ENCODE results near the gene PAX4.

PAX4 gene

DNA sequence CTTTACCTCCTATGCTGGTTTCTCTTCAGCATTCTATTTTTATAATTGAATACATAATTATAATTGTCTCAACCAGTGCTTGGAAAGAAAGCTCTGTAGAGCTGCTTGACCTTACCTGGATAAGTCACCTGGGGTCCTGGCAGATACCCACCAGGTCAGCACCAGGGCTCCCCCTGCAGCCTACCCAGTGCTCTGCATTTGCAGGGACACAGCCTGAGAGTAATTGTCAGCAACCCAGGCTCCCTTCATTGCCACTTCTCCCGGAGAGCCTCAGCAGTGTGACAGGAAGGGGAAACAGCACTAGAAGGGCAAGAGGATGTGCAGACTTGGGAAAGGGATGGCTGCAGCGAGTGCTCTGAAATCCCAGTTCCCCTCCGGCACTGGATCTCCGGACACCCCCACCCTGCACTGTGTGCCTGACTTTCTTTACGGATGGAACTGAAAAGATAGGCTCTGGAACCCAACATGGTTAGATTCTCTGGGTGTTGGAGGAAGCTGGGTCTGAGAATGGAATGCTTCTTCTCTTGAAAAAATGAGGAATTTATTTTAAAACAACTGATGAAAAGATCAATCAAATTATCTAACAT, 11.4 kb upstream of the PAX4 start:
- peak in 1 of 2 donors; percentile 19 for DNase-seq (ENCODE audit: low read depth in 2 of 2)

DNA sequence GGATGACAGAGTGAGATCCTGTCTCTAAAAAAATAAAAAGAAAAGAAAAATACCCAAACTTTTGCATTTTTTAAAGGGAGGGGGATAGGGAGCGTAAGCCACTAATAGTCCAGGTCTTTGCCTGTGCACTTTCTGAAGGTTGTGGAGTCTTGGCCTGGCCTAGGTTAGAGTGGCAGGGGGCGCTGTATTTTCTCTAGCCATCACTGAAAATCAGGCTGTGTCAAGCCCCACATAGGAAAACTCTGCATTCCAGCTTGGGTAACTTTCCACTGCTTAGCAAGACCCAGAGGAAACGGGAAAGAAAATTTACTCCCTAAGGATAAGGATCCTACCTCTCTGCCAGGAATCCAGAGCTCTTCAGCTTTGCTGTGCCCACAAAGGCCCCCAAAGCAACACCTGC, 10.5 kb upstream of the PAX4 start:
- no peak for DNase-seq (ENCODE audit: low read depth in 2 of 2)

DNA sequence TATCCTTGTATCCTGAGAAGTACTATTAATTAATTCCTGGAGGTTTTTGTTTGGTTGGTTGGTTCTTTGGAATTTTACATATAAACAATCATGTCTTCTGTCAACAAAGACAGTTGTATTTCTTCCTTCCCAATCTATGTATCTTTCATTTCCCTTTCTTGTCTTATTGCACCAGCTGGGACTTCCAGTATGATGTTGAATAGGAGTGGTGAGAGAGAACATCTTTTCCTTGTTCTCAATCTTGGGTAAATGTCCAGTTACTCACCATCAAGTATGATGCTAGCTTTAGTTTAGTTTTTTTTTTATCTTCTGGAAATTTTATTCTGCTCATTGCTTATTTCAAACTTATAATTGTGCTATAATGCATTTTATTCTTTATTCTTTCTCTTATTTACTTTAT, 7.4 kb upstream of the PAX4 start:
- DNase-seq (ENCODE audit: low read depth in 2 of 2): no peak

DNA sequence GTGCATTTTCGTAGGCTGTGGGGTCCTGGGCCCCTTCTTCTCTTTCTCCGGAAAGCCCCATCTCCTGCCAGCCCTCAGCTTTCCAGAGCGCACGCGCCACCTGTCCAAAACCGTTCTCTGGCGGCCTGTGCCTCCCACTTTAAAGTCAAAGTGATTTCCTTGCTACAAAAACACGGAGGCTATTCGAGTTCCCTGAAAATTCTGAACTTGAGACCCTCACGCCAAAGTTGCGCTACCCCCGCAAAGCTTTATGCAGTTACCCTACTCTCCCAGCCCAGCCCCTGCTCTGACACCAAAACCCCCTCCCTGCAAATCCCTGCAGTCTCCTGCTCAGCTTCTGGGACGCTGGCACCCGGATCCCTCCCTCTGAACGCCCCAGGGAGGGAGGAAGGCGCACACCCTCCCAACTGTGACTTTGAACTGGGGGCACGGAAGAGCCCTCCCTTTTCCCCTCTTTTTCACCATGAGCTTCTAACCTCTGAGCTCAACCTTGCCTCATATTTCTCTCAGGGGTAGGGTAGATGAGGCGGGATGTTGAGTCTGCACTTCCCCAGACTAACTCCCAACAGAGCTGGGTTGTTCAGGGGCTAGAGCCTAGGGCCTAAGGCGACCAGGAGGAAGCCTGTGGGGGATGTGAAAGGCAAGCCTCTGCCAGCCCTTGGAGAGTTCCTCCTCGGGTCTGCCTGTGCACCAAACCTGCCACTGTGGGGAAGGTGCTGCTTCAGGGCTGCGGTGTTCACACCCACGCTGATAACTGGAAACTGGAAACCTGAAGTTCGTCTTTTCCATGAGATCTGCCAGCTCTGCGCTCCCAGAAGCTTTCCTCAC, 2.7 kb upstream of the PAX4 start:
- DNase-seq (ENCODE audit: low read depth in 2 of 2): no peak

DNA sequence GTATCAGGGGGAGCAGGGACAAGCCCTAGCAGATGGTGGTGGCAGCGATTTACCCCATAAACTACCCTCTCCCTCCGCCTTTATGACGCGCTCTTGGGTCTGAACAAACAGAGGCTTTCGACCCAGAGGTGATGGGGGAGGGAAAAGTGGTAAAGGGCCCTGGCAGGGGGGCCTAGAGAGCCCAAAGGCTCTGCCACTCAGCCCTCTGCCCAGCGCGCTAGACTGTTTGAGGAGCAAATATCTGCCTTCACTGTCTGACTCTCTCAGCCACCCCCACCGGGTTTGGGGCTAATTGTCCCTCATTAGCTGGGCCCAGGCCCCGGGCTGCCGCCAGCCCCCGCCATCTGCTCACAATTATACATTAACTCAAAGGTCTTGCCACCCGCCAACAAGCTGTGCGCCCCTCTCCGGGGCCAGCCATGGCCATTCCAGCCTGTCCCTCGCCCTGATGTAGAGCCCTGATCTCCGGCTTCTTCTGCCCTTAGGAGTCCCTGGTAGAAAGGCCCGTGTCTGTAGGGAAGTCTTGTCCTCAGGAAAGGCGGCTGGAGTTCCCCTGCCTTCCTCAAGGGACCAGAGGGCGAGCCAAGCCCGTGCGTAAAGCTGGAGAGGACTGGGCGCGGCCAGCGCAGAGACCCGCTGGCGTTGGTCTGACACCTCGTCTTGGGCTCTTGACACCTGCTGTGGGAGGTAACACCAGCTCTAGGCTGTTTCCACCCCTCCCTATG, 1.9 kb upstream of the PAX4 start:
- no peak for DNase-seq (ENCODE audit: low read depth in 2 of 2)

DNA sequence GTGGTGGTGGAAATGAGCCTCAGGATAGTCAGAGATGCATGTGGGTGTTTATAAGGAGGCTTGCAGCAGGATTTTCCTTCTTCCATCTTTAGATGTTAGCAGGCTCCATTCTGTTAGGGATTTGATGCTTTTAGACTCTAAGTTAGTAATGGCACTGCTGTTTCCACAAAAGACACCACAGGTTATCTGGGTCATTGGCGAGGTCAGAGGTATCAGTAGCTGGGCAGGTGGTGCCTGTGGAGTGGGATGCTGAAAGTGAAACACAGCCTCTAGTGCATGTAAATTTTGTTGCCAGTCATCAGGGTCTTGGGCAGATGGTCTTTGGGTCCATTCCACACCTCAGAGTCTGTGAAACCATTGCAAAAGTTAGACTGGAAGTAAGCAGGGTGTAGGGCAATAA, 833 bp upstream of the PAX4 start:
- DNase-seq (ENCODE audit: low read depth in 2 of 2): no peak

DNA sequence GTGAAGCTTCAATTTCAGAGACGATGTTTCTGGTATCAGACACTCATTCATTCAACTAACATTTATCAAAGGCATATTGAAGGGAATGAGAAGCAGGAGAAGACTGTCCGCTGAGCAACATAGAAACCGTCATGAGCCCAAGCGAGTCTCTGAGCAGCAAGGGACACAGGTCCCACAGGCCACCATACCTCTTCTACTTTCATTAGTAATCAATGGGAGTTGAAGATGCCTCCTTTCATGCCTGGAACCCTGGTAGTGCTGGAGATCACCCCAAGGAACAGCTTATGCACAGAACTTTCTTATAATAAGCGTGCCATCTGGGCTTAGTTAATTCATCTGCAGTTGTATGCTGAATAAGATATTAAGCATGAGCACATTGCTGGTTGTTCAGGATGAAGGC, 1.2 kb downstream of the PAX4 start:
- DNase-seq (ENCODE audit: low read depth in 2 of 2): no peak

DNA sequence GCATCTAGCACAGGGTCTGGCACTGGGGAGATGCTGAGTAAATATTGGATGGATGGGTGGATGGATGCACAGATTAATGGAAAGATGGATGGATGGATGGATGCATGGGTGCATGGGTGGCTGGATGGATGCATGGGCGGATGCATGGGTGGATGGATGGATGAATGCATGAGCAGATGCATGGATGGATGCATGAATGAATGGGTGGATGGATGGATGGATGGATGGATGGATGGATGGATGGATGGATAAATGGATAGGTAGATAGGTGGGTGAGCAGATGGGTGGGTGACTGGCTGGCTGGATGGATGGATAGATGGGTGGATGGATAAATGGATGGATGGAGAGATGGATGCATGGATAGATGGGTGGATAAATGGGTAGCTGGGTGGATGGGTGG, 5.7 kb downstream of the PAX4 start:
- DNase-seq (ENCODE audit: low read depth in 2 of 2): no peak

DNA sequence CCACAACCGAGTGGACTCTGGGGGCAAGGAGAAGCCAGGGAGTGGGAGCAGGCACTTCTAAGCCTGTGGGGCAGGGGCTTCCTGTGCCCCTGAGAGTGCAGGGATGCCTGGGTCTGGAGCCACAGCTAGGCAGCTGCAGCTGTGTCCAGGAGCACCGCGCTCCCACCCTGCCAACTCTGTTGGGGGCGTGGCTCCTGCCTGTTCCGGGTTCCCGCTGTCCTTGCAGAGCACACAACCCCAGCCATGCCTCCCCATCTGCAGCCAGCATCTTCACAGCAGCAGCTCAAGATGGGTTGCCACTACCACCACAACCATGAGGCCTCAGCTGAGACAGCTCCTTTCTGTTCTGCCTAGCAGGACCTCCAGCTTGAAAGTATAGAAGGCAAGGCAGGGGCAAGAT, 8.6 kb downstream of the PAX4 start:
- no peak for DNase-seq (ENCODE audit: low read depth in 2 of 2)

DNA sequence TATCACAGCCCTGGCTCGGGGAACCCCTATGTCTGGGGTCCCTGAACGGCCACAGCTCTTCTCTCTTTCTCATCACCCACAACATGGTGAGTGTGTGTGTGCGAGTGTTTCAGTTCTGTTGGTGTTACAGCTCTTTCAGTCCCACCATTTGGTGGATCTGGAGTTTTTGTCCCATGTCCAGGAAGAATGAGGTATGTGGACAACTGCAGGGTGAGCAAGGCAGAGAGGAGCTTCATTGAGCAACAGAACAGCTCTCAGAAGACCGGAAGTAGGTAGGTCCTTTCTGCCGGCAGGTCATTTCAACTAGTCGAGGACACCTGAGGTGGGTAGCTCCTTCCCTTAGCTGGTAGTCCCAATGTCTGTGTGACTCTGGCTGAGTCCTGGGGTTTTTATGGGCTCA, 9.5 kb downstream of the PAX4 start:
- DNase-seq (ENCODE audit: low read depth in 2 of 2): no peak

DNA sequence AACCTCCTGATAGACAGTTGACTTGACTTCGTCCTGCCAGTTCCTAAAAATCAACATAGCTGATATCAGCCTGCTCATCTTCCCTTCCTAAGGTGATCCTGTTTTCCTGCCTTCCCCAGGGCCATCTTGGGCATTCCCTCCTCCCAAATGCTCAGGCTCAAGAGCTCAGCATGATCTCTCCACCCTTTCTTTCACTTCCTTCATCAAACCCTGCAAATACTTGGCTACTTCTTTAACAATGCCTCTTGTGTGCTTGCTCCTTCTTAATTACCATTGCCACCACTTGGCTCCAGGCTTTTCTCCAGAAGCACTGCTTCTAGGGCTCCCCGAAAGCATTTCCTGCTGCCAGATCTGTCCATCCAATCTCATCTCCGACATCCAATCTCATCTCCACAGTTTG, 17.1 kb downstream of the PAX4 start:
- DNase-seq (ENCODE audit: low read depth in 2 of 2): no peak

DNA sequence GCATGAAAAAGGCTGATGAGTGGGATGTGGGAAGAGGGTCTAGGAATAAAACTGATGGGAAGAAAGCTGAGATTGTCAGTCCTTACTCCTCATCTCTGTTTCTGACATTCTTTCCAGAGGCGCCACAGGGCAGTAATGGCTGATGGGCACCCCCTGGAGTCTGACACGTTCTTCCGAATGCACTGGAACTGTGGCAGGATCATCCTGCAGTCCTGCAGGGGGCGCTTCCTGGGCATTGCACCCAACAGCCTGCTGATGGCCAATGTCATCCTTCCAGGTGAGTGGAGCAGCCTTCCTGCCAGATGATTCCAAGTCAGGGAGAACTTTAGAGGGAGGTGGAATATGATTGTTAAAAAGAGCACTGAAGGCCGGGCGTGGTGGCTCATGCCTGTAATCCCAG, 19.6 kb downstream of the PAX4 start:
- DNase-seq (ENCODE audit: low read depth in 2 of 2): no peak

DNA sequence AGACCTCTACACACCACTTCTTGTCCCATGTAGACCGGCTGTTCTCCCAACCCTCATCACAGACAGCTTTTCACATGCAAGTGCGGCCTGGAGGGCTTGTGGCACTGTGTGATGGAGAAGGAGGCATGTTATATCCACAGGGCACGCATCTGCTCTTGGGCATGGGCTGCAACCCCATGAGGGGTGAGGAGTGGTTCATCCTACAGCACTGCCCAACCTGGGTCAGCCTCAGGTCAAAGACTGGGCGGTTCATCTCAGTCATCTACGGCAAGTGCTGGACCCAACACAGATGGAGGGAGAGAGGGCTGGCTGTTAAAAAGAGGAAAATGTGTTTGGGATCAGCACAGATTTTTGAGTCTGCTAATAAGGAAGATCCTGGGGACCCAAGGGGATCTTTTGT, 22.2 kb downstream of the PAX4 start:
- DNase-seq (ENCODE audit: low read depth in 2 of 2): no peak

DNA sequence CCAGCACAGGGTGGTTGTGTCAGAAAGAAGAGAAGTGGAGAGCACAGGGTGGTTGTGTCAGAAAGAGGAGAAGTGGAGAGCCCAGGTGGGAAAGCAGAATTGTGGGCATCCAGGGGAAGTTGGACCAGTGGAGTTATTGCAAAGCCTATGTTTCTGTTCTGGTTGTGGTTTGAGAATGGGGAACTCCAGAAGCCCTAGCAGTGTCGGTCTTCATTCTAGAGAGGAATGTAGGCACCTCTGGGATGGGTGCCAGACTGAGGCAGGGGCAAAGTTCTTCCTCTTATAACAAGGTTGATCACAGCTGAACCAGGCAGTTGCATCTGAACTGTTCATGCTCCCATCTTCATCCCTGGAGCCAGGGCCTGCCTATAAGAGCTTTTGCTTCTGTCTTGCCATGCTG, 23.5 kb downstream of the PAX4 start:
- no peak for DNase-seq (ENCODE audit: low read depth in 2 of 2)

DNA sequence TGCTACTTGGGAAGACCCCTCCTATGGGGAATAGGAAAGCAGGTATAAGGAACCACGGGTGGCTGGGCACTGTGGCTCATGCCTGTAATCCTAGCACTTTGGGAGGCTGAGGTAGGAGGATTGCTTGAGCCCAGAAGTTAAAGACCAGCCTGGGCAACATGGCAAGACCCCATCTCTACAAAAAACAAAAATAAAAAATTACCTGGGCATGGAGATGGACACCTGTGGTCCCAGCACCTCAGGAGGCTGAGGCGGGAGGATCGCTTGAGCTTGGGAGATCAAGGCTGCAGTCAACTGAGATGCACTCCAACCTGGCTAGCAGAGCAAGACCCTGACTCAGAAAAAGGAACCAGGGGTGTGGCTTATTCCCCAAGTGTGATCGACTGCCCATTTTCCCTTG, 25.4 kb downstream of the PAX4 start:
- no peak for DNase-seq (ENCODE audit: low read depth in 2 of 2)

DNA sequence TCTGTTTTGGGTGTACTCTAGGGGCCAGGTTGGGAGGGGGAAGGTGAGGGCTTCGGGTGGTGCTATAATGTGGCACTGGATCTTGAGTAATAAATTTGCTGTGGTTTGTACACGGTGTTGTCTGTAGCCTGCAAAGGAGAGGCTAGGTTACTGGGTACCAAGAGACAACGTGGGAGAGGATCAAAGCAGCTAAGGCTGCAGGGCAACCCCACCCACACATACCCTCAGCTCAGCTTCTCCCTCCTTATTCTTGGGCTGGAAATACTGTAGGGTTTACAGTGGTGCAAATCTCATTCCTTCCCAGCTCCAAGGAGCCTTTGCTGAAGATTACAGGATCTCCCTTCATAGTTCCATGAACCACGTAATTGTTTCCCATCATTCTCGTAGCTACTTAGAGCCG, 26.4 kb downstream of the PAX4 start:
- DNase-seq (ENCODE audit: low read depth in 2 of 2): no peak

DNA sequence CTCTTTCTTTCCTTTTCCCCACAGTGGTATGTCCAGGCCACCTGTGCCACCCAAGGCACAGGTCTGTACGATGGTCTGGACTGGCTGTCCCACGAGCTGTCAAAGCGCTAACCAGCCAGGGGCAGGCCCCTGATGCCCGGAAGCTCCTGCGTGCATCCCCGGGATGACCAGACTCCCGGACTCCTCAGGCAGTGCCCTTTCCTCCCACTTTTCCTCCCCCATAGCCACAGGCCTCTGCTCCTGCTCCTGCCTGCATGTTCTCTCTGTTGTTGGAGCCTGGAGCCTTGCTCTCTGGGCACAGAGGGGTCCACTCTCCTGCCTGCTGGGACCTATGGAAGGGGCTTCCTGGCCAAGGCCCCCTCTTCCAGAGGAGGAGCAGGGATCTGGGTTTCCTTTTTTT, 26.8 kb downstream of the PAX4 start:
- no peak for DNase-seq (ENCODE audit: low read depth in 2 of 2)

DNA sequence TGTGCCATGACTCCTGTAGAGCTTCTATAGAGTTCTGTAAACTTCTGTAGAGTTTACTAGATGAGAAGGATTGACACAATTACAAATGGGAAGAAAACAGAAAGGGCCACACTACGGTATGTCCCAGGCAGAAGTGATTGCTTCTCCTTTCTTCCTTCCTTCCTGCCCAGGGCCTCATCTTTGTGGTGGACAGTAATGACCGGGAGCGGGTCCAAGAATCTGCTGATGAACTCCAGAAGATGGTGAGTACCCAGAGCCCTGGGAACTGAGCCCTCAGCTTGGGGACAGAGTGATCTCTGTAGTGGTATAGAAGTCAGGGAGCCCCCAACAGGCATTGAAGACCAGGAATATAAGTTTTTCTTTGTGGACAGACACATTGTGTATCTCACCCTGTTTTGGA, 28.0 kb downstream of the PAX4 start:
- DNase-seq (ENCODE audit: low read depth in 2 of 2): no peak

DNA sequence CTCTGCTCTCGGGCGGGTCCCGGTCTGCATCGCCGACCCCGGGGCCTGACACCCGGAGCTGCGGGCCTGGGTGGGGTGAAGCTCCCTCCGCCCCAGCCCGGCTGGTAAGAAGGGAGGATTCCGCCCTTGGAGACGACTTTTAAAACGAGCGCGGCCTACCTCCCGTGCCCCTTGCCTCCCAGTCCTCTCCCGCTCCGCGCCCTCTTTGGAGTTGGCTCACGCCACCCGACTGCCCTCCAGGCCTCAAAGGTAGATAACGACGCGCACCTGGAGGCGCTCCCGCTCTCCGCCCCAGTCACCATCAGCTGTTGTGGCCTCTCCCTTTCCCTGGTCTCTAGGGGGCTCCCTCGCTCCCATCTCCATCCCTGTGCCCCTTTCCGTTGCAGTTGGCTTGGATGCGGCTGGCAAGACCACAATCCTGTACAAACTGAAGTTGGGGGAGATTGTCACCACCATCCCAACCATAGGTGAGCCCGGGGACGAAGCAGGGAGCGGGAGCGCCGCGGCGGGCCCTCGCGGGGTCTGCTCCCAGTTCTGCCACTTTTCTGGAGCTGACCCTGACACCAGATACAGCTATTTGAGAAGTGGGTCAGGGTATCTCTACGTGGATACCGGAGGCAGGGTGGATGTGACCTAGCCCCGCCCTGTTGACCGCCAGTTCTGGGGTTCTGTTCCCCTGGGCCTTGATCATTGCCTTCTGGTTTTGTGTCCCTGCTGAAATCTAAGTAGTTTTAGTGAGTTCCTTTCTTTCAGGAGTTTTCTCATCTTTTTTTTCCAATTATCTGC, 29.1 kb downstream of the PAX4 start:
- DNase-seq (ENCODE audit: low read depth in 2 of 2): peak in 1 of 2 donors; percentile 12

DNA sequence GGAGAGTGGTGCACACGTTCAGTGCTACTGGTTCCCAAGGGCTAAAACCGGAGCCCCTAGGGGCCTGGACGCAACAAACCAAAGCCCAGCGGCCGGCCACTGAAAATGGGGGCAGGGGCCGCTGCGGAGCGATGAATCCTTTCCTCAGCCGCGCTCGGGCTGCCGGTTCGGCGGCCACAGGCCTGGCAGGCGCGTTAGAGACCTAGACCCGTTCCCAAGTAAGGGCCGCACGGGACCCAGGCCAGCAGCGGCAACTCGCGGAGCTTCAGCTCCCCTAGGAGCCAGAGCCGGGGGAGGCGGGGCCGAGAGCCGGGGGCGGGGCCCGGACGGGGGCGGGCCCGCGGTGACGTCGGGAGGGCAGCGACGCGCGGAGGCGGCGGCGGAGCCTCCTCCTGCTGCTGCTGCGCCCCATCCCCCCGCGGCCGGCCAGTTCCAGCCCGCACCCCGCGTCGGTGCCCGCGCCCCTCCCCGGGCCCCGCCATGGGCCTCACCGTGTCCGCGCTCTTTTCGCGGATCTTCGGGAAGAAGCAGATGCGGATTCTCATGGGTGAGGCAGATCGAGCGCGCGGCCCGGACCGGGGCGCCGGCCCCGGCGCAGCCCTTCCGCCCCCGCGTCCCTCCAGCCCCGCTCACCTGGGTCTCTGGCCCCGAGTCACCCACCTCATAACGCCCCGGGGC, 29.8 kb downstream of the PAX4 start, which contains the start of gene ARF5:
Gene ARF5, plus strand, starts transcription at position 393 of the 678 bp plus-strand sequence. Its CDS starts 88 bp downstream, at position 481.
- DNase-seq (ENCODE audit: low read depth in 2 of 2): peak; percentile 84 to 89

DNA sequence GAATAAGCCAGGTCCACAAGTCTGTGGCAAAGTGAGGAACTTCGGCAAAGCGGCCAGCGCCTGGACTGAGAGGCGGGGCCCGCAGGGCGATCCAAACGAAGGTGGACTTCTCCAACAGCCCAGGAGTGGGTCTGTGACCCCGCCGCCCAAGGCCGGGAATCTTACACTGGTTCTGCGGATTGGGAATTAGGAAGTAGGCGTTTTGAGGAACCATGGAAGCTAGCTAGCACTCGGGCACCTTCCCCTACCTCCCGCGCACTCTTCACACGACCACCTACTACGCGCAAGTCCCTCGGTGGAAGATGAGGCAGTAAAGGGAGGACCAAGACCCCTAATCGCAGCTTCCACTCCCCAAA, 30.3 kb downstream of the PAX4 start:
- DNase-seq (ENCODE audit: low read depth in 2 of 2): no peak

DNA sequence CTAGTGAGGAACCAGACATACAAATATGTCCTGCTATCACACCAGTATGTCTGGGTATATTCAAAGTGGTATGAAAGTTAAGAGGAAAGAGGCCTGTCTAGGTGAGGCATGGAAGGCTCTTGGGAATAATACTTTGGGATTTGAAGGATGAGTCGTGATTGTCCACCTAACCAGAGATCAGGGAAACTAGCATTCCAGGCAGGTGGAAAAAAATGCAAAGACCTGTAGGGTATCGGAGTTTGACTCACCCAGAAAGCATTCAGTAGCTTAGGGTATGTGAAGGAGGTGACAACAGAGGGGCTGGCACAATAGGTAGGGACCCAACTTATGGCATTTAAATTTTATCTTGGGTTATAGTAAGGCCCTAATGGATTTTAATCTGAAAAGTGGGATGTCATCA, 31.6 kb downstream of the PAX4 start:
- no peak for DNase-seq (ENCODE audit: low read depth in 2 of 2)

All from stimulated activated CD4-positive, alpha-beta T cell treated with anti-CD3 and anti-CD28 coated beads, Interleukin-1b, Interleukin-23, amount 100 ng/mL, for 4 hours (primary cell).